ENCODE measurements around the gene LRRC59.
"Not testable (repeated sequence)": the region's sequence is repeated elsewhere in the genome, so short reads cannot be mapped to it uniquely, and the experiment has no call there.

DNA sequence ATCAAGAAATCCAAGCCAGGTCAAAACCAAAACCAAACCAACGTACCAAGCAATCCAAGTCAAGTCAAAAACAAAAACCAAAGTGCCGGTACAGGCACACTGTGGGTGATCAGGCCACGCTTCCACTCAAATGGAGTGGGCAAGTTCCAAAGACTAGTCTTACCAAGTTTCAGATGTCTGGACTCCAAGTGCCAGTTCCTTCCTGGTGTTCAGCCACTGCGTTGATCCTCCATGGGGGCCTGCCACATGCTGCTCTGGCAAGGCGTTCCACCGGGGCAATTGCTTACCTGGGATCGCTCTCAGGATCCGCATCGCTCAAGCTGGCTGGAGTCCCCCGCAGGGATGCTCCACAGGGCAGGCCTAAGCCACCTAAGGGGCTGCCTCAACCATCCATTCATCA lies 22.3 kb upstream of the LRRC59 start:
- TF ChIP-seq ZNF776 (CRISPR knock-in tag; IDR thresholded peaks at IDR 0.05); MYNN (CRISPR knock-in tag; IDR thresholded peaks at IDR 0.05; ENCODE audit: low read depth); SRF (IDR thresholded peaks at IDR 0.05; ENCODE audit: low read depth, low read length): not testable (repeated sequence)
- TF ChIP-seq, protein P1, sequence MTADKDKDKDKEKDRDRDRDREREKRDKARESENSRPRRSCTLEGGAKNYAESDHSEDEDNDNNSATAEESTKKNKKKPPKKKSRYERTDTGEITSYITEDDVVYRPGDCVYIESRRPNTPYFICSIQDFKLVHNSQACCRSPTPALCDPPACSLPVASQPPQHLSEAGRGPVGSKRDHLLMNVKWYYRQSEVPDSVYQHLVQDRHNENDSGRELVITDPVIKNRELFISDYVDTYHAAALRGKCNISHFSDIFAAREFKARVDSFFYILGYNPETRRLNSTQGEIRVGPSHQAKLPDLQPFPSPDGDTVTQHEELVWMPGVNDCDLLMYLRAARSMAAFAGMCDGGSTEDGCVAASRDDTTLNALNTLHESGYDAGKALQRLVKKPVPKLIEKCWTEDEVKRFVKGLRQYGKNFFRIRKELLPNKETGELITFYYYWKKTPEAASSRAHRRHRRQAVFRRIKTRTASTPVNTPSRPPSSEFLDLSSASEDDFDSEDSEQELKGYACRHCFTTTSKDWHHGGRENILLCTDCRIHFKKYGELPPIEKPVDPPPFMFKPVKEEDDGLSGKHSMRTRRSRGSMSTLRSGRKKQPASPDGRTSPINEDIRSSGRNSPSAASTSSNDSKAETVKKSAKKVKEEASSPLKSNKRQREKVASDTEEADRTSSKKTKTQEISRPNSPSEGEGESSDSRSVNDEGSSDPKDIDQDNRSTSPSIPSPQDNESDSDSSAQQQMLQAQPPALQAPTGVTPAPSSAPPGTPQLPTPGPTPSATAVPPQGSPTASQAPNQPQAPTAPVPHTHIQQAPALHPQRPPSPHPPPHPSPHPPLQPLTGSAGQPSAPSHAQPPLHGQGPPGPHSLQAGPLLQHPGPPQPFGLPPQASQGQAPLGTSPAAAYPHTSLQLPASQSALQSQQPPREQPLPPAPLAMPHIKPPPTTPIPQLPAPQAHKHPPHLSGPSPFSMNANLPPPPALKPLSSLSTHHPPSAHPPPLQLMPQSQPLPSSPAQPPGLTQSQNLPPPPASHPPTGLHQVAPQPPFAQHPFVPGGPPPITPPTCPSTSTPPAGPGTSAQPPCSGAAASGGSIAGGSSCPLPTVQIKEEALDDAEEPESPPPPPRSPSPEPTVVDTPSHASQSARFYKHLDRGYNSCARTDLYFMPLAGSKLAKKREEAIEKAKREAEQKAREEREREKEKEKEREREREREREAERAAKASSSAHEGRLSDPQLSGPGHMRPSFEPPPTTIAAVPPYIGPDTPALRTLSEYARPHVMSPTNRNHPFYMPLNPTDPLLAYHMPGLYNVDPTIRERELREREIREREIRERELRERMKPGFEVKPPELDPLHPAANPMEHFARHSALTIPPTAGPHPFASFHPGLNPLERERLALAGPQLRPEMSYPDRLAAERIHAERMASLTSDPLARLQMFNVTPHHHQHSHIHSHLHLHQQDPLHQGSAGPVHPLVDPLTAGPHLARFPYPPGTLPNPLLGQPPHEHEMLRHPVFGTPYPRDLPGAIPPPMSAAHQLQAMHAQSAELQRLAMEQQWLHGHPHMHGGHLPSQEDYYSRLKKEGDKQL (CRISPR knock-in tag; IDR thresholded peaks at IDR 0.05; ENCODE audit: low read depth): not testable (repeated sequence)
- TF ChIP-seq, protein P2, sequence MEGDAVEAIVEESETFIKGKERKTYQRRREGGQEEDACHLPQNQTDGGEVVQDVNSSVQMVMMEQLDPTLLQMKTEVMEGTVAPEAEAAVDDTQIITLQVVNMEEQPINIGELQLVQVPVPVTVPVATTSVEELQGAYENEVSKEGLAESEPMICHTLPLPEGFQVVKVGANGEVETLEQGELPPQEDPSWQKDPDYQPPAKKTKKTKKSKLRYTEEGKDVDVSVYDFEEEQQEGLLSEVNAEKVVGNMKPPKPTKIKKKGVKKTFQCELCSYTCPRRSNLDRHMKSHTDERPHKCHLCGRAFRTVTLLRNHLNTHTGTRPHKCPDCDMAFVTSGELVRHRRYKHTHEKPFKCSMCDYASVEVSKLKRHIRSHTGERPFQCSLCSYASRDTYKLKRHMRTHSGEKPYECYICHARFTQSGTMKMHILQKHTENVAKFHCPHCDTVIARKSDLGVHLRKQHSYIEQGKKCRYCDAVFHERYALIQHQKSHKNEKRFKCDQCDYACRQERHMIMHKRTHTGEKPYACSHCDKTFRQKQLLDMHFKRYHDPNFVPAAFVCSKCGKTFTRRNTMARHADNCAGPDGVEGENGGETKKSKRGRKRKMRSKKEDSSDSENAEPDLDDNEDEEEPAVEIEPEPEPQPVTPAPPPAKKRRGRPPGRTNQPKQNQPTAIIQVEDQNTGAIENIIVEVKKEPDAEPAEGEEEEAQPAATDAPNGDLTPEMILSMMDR (CRISPR knock-in tag; IDR thresholded peaks at IDR 0.05): not testable (repeated sequence)

Measured in HepG2 (cell line).